ENCODE data around the gene RMI2.

Gene RMI2

GRCh38 chr16:11386791-11387546 lies 41.7 kb downstream of the RMI2 start:
- ChIA-PET POLR2A (ENCODE audit: low non-redundant PET) (no interaction called here), CTCF (interaction anchor here (0.6 to 2.5 kb wide), 4 partner anchors 9 to 402 kb away, joined by 3 to 12 read pairs (median 3); no protein-coding TSS in a partner anchor)
- no peak overlapping the region for H3K27ac ChIP-seq
- no peak for DNase-seq (ENCODE audit: low spot score)
- no peak for TF ChIP-seq CTCF (conservative IDR thresholded peaks at IDR 0.05; ENCODE audit: low read depth)

- CTCF ChIA-PET: interaction anchor here (0.6 kb wide), 2 partner anchors 18 to 59 kb away, joined by 3 read pairs; no protein-coding TSS in a partner anchor
- POLR2A ChIA-PET (ENCODE audit: low non-redundant PET): interaction anchor here (0.7 kb wide), 1 partner anchor 156 kb away, joined by 9 read pairs; no protein-coding TSS in a partner anchor
- no peak overlapping the region for H3K27ac ChIP-seq
- no peak for TF ChIP-seq CTCF (conservative IDR thresholded peaks at IDR 0.05; ENCODE audit: low read depth)
- no peak for DNase-seq (ENCODE audit: low spot score)
These were observed 43.8 kb downstream of the RMI2 start for GRCh38 chr16:11389083-11389482.

GRCh38 chr16:11389631-11390565 lies 44.6 kb downstream of the RMI2 start:
- no peak for DNase-seq (ENCODE audit: low spot score)
- peak overlapping the region; percentile 19 for H3K27ac ChIP-seq
- ChIA-PET POLR2A (ENCODE audit: low non-redundant PET) (interaction anchor here (0.6 to 0.7 kb wide), 2 partner anchors 12 to 156 kb away, joined by 3 to 9 read pairs; no protein-coding TSS in a partner anchor), CTCF (interaction anchor here (0.6 to 1.4 kb wide), 2 partner anchors 17 to 33 kb away, joined by 3 read pairs; no protein-coding TSS in a partner anchor)
- TF ChIP-seq CTCF (conservative IDR thresholded peaks at IDR 0.05; ENCODE audit: low read depth): no peak

GRCh38 chr16:11390573-11391495 lies 45.6 kb downstream of the RMI2 start:
- TF ChIP-seq CTCF (conservative IDR thresholded peaks at IDR 0.05; ENCODE audit: low read depth): no peak
- POLR2A ChIA-PET (ENCODE audit: low non-redundant PET): interaction anchor here (0.6 kb wide), 1 partner anchor 13 kb away, joined by 3 read pairs; no protein-coding TSS in a partner anchor
- CTCF ChIA-PET: interaction anchor here (0.6 to 1.4 kb wide), 3 partner anchors 34 to 335 kb away, joined by 3 to 4 read pairs (median 3); no protein-coding TSS in a partner anchor
- H3K27ac ChIP-seq: peak overlapping the region; percentile 19
- peak; percentile 28 for DNase-seq (ENCODE audit: low spot score)

- ChIA-PET CTCF (interaction anchor here (0.6 to 0.7 kb wide), 2 partner anchors 46 to 335 kb away, joined by 3 to 4 read pairs; no protein-coding TSS in a partner anchor), POLR2A (ENCODE audit: low non-redundant PET) (no interaction called here)
- TF ChIP-seq CTCF (conservative IDR thresholded peaks at IDR 0.05; ENCODE audit: low read depth): no peak
- no peak overlapping the region for H3K27ac ChIP-seq
- DNase-seq (ENCODE audit: low spot score): no peak
These were observed 46.3 kb downstream of the RMI2 start for GRCh38 chr16:11391576-11391975.

All from RWPE1 (cell line).